Pancreas (tissue), 10 donors: ENCODE data around the gene TMEM255A. TPM values are rescaled to one million over a fixed set of nuclear protein-coding genes. Genes with fewer than 3 reads are reported as not detected.

Experiments
- ATAC-seq, 4 donors: fragments of 200-7000 bp; cut with Tn5 transposase; one replicate each; pipeline versions ENCODE4 v1.8.0 to v1.9.1; 2020; ENCODE audit warnings: mild to moderate bottlenecking in 4 of 4, moderate library complexity in 4 of 4
- DNase-seq, 6 donors: peaks; one replicate each; pipeline ENCODE4 v3.0.0-alpha.2; 2020
- FAIRE-seq: peaks from 2 replicates; lab custom pipeline; 2012; peaks lifted over from hg19 to GRCh38; lab: Jason Lieb, UNC
- H3K27ac ChIP-seq, 4 donors: fragments of 200-600 bp; sonication (generic); 1 replicate in 3 of 4; 2 replicates in 1 of 4; pipeline versions ENCODE4 v1.5.0 to v1.8.0; 2020
- H3K27me3 ChIP-seq, 4 donors: fragments of 200-600 bp; one replicate each; pipeline ENCODE4 v1.8.0; 2021
- H3K36me3 ChIP-seq, 3 donors: fragments of 200-600 bp; sonication (generic) in 1 of 3; one replicate each; pipeline versions ENCODE4 v1.5.0 to v1.8.0; 2020 to 2021
- H3K4me1 ChIP-seq, 3 donors: fragments of 200-600 bp; one replicate each; pipeline ENCODE4 v1.8.0; 2021
- H3K4me3 ChIP-seq, 4 donors: fragments of 200-600 bp; sonication (generic) in 2 of 4; one replicate each; pipeline versions ENCODE4 v1.5.0 to v1.8.0; 2020 to 2021
- H3K9me3 ChIP-seq, 4 donors: fragments of 200-600 bp; one replicate each; pipeline ENCODE4 v1.8.0; 2021
- CTCF ChIP-seq, 4 donors: fragments of 200-600 bp; sonication (generic) in 3 of 4; IDR thresholded peaks; one replicate each; pipeline versions ENCODE4 v1.5.0 to v1.8.0; 2021; ENCODE audit warnings: antibody characterized with exemption in 4 of 4
- WGBS, 2 donors: extraction: QIAGEN DNeasy Blood & Tissue Kit; methylation state at CpG; one replicate each; pipeline ENCODE4 v1.1.7; 2013; 5-methylcytosine and 5-hydroxymethylcytosine counted together
- intact Hi-C, 3 donors: fragments of 100-400 bp; cut with DNase I; formaldehyde crosslinking; loops; one replicate each; pipeline versions ENCODE4 v1.11.1 to v1.14.2; 2022
- polyA plus RNA-seq, 2 donors: library from polyadenylated mRNA; stranded (reverse); fragments of 200-250 nt; gene quantifications; one replicate each; pipeline ENCODE4 v1.2.3, GENCODE V29; 2013
- total RNA-seq, 6 donors: library from RNA; stranded (reverse); fragmentation: NEBNext Ultra II Directional in 4 of 6; extraction: Animal tissue kit (Norgen Biotek cat#: 25700) in 4 of 6; gene quantifications; one replicate each; pipeline versions ENCODE4 v1.2.1 to v1.2.4, GENCODE V29; 2021 to 2023
- donor health status: healthy with polysubstance abuse.
- donor health status: DM: no; HTN: no; CAD: no; lungs with moderate emphysema.
- donor health status: DM: no; HTN: no; CAD: no.
- donor health status: control.
- donor health status: control.
- donor health status: Bipolar disorder and iron deficiency.
- donor health status: DM: yes; HTN: yes; CAD: no.
- donor health status: DM: no; HTN: no; CAD: no.
- donor health status: DM: no; HTN: no; CAD: no.
- donor health status: DM: yes; HTN: yes; CAD: no.

Gene TMEM255A
- total and polyA plus RNA-seq, 8 donors, result 0.05 to 1.2 (median 0.37) TPM

DNA sequence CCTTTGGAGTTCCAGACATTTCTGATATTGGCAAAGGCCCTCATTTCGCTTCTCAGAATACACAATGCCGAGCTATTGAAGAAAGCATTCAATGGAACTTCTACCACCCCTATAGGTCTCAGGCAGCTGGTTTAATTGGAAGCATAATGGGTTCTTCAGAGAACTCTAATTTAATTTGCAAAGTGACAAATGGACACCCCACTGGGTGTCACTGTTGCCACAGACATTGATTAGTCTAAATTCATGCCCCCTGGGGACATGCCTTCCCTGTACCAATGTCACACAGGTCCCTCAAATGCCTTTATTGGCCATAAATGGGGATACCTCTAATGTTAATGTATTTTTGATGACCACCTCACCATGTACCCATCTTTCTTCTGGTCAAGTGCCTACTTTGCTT lies 22.9 kb upstream of the TMEM255A start:
- no peak for TF ChIP-seq CTCF (IDR thresholded peaks at IDR 0.05)
- H3K27ac ChIP-seq, result no peak overlapping the region
- DNase-seq (no peak), ATAC-seq (no peak), FAIRE-seq (no peak)
- 36 to 79% methylated on average over 2 of the region's 2 CpGs for WGBS, 2 donors
- no peaks in the 10 kb centered on the region for H3K27me3 ChIP-seq
- no peaks in the 10 kb centered on the region for H3K4me1 ChIP-seq
- no peaks in the 10 kb centered on the region for H3K36me3 ChIP-seq
- intact Hi-C loops, result no loop called here
- H3K4me3 ChIP-seq, result no peak overlapping the region
- no peaks in the 10 kb centered on the region for H3K9me3 ChIP-seq

- no peak for TF ChIP-seq CTCF (IDR thresholded peaks at IDR 0.05)
- no peak for FAIRE-seq
- no peaks in the 10 kb centered on the region for H3K36me3 ChIP-seq
- H3K27me3 ChIP-seq, result no peaks in the 10 kb centered on the region
- no peak overlapping the region for H3K4me3 ChIP-seq
- ATAC-seq, result no peak
- no peaks in the 10 kb centered on the region for H3K4me1 ChIP-seq
- DNase-seq, result no peak
- 71 to 85% methylated on average over 1 of the region's 1 CpG for WGBS, 2 donors
- no peak overlapping the region for H3K27ac ChIP-seq
- no peaks in the 10 kb centered on the region for H3K9me3 ChIP-seq
- intact Hi-C loops, result no loop called here
Observed at GRCh38 chrX:120332394-120332793, 21.1 kb upstream of the TMEM255A start.

- H3K4me3 ChIP-seq, result no peak overlapping the region
- H3K36me3 ChIP-seq, result no peaks in the 10 kb centered on the region
- WGBS, 2 donors, result 69 to 90% methylated on average over 2 of the region's 2 CpGs
- DNase-seq (no peak), FAIRE-seq (no peak), ATAC-seq (no peak)
- no peaks in the 10 kb centered on the region for H3K9me3 ChIP-seq
- no peak for TF ChIP-seq CTCF (IDR thresholded peaks at IDR 0.05)
- no peaks in the 10 kb centered on the region for H3K27me3 ChIP-seq
- no peaks in the 10 kb centered on the region for H3K4me1 ChIP-seq
- H3K27ac ChIP-seq, result no peak overlapping the region
- intact Hi-C loops, result no loop called here
Observed at GRCh38 chrX:120331116-120331515, 19.9 kb upstream of the TMEM255A start.

DNA sequence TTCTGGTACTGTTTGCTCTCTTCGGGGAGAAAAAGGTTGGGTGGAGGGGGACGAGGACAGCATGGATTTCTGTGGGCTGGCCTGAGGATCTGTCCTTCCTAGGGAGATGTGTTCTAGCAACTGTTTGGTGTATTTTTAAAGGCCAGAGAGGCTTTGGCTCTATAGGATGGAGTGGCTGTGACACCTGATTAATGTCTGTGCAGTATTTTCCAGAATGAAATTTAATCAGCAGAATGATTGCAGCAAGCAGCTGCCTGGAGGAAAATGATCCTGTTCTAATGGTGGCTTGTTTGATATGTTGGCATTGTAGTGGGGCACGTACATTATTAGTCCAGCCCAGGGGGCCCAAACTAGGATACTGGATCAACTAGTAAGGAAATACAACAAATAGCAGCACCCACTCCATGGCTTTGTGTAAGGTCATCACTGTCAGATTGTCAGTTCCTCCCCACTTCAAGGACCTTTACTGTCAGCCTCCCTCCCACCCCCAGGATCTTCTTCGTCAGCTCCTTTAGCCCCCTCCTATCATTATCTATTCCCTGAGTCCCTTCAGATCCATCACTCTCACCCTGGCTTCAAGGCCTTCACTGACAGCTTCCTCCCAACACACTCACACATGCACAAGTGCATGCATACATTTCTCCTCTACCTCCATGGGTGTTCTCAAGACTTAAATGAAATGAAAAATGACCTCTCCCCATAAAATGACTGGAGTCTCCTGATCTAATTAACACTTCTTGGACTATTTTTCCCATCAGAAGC lies 10.4 kb upstream of the TMEM255A start:
- H3K4me3 ChIP-seq, result no peak overlapping the region
- intact Hi-C loops, result no loop called here
- peaks cover 0 to 7% (median 0%) of the 10 kb centered on the region in 4 donors for H3K27me3 ChIP-seq
- no peak for ATAC-seq
- WGBS, 2 donors, result 59 to 61% methylated on average over 4 of the region's 4 CpGs
- H3K4me1 ChIP-seq, result no peaks in the 10 kb centered on the region
- no peak for DNase-seq
- TF ChIP-seq CTCF (IDR thresholded peaks at IDR 0.05), result no peak
- H3K36me3 ChIP-seq, result no peaks in the 10 kb centered on the region
- no peak for FAIRE-seq
- H3K27ac ChIP-seq, result no peak overlapping the region
- H3K9me3 ChIP-seq, result no peaks in the 10 kb centered on the region

DNA sequence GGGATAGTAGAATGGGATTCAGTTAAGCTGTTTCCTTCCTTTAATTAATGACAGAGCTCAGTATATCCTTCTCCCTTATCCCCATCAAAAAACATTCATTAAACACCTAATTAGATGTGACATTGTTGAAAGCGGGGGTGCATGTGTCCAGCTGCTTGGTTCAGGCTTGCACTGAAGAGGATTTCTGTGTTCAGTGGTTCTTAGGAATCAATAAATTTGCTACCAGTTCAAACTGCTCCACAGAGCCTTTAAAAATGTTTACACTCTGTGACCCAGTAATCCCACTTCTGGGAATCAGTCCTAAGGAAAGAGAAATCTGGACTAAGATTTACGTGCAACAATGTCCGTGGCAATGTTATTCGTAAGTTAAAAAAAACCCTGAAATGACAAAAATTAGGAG lies 7.2 kb upstream of the TMEM255A start:
- H3K27me3 ChIP-seq, result peaks cover 0 to 15% (median 2%) of the 10 kb centered on the region in 4 donors
- no peaks in the 10 kb centered on the region for H3K36me3 ChIP-seq
- FAIRE-seq, result no peak
- H3K27ac ChIP-seq, result no peak overlapping the region
- intact Hi-C loops, result no loop called here
- H3K9me3 ChIP-seq, result no peaks in the 10 kb centered on the region
- ATAC-seq, result no peak
- 34 to 43% methylated on average over 4 of the region's 4 CpGs for WGBS, 2 donors
- TF ChIP-seq CTCF (IDR thresholded peaks at IDR 0.05), result no peak
- H3K4me3 ChIP-seq, result no peak overlapping the region
- DNase-seq, result no peak
- no peaks in the 10 kb centered on the region for H3K4me1 ChIP-seq
